ENCODE data around the gene PCDHGA1. TPM values are rescaled to one million over a fixed set of nuclear protein-coding genes. Genes with fewer than 3 reads are reported as not detected.
"Not testable (repeated sequence)": the region's sequence is repeated elsewhere in the genome, so short reads cannot be mapped to it uniquely, and the experiment has no call there.

PCDHGA1 gene
- total RNA-seq, 2 experiments from 2014 or later, result 0.04 to 0.06 TPM

DNA sequence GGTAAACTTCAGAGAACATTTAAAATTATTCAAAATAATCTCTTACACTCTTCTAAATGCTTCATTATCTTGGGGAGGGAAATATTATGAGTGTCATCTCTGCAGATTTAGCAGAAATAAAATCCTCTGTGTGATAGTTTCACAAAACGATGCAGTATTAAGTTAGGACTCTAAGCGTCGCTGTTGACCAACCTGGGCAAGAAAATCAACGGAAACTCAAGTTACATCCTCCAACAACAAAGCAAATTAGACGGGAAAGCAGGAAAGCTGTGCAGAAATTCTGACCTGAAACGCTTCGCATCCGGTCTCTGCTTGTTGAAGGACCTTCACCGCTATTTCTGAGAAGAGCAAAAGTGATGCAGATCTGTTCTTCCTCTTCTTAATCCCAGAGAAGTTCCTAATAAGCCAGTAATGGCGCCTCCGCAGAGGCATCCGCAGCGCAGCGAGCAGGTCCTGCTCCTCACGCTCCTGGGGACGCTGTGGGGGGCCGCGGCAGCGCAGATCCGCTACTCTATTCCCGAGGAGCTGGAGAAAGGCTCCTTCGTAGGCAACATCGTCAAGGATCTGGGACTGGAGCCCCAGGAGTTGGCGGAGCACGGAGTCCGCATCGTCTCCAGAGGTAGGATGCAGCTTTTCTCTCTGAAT is 43.5 kb downstream of the PCDHGA1 start, which contains the start of gene PCDHGA6:
Gene PCDHGA6, plus strand, starts transcription at position 219 of the 645 bp plus-strand sequence. Its CDS starts 193 bp downstream, at position 412.
- ChIA-PET POLR2A (no interaction called here), CTCF (interaction anchor here (0.6 kb wide), 1 partner anchor 387 kb away, joined by 3 read pairs; no protein-coding TSS in a partner anchor)

DNA sequence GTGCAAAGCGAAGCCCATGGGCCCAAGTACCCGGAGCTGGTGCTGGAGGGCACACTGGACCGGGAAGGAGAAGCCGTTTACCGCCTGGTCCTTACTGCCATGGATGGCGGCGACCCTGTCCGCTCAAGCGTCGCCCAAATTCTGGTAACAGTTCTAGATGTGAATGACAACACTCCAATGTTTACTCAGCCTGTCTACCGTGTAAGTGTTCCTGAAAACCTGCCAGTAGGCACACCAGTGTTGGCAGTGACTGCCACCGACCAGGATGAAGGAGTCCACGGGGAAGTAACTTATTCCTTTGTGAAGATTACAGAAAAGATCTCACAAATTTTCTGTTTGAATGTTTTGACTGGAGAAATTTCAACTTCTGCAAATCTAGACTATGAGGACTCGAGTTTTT is 44.3 kb downstream of the PCDHGA1 start:
- CTCF ChIA-PET, result interaction anchor here (0.6 to 1.1 kb wide), 2 partner anchors 12 to 387 kb away, joined by 3 to 4 read pairs; no protein-coding TSS in a partner anchor
- POLR2A ChIA-PET, result no interaction called here

DNA sequence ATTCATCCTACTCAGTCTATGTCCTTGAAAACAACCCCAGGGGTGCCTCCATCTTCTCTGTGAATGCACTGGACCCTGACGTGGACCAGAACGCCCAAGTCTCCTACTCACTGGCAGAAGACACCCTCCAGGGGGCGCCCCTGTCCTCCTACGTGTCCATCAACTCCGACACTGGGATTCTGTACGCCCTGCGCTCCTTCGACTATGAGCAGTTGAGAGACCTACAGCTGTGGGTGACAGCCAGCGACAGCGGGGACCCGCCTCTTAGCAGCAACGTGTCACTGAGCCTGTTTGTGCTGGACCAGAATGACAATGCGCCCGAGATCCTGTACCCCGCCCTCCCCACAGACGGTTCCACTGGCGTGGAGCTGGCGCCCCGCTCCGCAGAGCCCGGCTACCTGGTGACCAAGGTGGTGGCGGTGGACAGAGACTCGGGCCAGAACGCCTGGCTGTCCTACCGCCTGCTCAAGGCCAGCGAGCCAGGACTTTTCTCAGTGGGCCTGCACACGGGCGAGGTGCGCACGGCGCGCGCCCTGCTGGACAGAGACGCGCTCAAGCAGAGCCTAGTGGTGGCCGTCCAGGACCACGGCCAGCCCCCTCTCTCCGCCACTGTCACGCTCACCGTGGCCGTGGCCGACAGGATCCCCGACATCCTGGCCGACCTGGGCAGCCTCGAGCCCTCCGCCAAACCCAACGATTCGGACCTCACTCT is 45.3 kb downstream of the PCDHGA1 start:
- CTCF ChIA-PET, result interaction anchor here (1.1 kb wide), 1 partner anchor 11 kb away, joined by 4 read pairs; no protein-coding TSS in a partner anchor
- POLR2A ChIA-PET, result not testable (repeated sequence)

DNA sequence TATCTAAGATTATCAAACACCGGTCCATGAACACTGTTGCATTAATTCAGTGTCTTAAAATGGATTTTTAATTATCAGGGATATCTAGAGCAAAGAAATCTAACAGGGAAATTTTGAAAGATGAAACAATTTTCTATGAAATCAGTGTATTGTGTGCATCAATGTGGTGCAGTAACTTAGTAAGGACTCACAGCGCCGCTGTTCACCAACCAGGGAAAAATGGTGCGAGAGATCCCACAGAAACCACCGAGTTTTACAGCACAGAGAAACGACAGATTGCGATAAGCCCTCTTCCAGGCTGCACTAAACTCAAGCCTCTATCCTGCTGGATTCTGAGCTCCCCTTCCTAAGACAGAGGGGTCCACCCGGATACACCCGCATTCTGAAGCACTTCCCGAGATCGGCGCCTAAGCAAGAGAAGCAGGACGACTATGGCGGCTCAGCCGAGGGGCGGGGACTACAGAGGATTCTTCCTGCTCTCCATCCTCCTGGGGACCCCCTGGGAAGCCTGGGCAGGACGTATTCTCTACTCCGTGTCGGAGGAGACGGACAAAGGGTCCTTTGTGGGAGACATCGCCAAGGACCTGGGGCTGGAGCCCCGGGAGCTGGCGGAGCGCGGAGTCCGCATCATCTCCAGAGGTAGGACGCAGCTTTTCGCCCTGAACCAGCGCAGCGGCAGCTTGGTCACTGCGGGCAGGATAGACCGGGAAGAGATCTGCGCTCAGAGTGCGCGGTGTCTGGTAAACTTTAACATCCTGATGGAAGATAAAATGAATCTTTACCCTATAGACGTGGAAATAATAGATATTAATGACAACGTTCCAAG is 52.4 kb downstream of the PCDHGA1 start, which contains the start of gene PCDHGA7:
Gene PCDHGA7, plus strand, starts transcription at position 274 of the 826 bp plus-strand sequence. Its CDS starts 158 bp downstream, at position 432.
- CTCF ChIA-PET, result no interaction called here
- POLR2A ChIA-PET, result no interaction called here

DNA sequence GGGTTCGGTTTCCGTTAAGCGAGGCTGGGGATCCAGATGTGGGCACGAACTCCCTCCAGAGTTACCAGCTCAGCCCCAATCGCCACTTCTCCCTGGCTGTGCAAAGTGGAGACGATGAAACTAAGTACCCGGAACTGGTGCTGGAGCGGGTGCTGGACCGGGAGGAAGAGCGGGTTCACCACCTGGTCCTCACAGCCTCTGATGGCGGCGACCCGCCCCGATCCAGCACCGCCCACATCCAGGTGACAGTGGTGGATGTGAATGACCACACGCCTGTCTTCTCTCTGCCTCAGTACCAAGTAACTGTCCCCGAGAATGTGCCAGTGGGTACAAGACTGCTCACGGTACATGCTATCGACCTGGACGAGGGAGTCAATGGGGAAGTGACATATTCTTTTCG is 53.0 kb downstream of the PCDHGA1 start:
- ChIA-PET CTCF (no interaction called here), POLR2A (no interaction called here)

DNA sequence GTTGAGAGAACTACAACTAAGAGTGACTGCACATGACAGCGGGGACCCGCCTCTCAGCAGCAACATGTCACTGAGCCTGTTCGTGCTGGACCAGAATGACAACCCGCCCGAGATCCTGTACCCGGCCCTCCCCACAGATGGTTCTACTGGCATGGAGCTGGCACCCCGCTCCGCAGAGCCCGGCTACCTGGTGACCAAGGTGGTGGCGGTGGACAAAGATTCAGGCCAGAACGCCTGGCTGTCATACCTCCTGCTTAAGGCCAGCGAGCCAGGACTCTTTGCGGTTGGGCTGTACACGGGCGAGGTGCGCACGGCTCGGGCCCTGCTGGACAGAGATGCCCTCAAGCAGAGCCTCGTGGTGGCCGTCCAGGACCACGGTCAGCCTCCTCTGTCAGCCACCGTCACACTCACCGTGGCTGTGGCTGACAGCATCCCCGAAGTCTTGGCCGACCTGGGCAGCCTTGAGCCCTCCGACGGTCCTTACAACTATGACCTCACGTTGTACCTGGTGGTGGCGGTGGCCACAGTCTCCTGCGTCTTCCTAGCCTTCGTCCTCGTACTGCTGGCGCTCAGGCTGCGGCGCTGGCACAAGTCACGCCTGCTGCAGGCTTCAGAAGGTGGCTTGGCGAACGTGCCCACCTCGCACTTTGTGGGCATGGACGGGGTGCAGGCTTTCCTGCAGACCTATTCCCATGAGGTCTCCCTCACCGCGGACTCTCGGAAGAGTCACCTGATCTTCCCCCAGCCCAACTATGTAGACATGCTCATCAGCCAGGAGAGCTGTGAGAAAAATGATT is 54.4 kb downstream of the PCDHGA1 start:
- ChIA-PET CTCF (no interaction called here), POLR2A (no interaction called here)

DNA sequence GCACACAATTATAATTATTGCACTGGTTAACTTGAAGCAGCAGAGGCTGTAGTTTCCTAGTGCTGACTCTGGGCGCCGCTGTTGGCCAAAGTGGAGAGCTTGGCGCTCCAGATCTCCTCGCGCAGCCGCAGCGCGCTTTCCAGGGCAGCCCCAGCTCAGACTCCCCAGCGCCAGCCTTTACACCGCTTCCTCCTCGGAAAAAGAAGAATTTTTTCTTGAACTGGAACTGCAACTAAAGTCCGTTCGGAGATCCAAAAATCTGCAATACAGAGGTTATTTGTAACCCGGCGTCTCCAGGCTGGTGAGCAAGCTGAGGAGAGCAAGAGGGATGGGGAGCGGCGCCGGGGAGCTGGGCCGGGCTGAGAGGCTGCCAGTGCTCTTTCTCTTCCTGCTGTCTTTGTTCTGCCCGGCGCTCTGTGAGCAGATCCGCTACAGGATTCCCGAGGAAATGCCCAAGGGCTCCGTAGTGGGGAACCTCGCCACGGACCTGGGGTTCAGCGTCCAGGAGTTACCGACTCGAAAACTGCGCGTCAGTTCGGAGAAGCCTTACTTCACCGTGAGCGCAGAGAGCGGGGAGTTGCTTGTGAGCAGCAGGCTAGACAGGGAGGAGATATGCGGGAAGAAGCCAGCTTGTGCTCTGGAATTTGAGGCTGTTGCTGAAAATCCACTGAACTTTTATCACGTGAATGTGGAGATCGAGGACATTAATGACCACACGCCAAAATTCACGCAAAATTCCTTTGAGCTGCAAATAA is 57.4 kb downstream of the PCDHGA1 start, which contains the start of gene PCDHGB4:
Gene PCDHGB4, plus strand, starts transcription at position 142 of the 755 bp plus-strand sequence. Its CDS starts 187 bp downstream, at position 329.
- POLR2A ChIA-PET, result not testable (repeated sequence)

DNA sequence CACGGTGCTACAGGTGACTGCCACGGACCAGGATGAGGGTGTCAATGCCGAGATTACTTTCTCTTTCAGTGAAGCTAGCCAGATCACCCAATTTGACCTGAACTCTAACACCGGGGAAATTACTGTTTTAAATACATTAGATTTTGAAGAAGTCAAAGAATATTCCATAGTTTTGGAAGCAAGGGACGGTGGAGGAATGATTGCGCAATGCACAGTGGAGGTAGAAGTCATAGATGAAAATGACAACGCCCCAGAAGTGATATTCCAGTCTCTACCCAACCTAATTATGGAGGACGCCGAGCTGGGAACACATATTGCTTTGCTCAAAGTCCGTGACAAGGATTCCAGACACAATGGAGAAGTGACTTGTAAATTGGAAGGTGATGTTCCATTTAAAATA is 58.3 kb downstream of the PCDHGA1 start:
- ChIA-PET CTCF (no interaction called here), POLR2A (no interaction called here)

More for the DNA sequence above, 57.4 kb downstream of the PCDHGA1 start, which contains the start of gene PCDHGB4:
- CTCF ChIA-PET, result interaction anchor here (1.0 kb wide), 1 partner anchor 43 kb away, joined by 4 read pairs; the partner anchor contains the start of gene PCDHGA12

DNA sequence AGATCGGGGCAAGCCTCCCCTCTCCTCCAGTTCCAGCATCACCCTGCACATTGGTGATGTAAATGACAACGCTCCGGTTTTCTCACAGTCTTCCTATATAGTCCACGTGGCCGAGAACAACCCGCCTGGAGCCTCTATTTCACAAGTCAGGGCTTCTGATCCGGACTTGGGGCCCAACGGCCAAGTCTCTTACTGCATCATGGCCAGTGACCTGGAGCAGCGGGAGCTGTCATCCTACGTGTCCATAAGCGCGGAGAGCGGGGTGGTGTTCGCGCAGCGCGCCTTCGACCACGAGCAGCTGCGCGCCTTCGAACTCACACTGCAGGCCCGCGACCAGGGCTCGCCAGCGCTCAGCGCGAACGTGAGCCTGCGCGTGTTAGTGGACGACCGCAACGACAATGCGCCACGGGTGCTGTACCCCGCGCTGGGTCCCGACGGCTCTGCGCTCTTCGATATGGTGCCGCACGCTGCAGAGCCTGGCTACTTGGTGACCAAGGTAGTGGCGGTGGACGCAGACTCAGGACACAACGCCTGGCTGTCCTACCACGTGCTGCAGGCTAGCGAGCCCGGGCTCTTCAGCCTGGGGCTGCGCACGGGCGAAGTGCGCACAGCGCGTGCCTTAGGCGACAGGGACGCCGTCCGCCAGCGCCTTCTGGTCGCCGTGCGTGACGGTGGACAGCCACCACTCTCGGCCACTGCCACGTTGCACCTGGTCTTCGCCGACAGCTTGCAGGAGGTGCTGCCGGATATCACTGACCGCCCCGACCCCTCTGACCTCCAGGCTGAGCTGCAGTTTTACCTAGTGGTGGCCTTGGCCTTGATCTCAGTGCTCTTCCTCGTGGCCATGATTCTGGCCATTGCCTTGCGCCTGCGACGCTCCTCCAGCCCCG is 59.1 kb downstream of the PCDHGA1 start:
- ChIA-PET POLR2A (no interaction called here), CTCF (interaction anchor here (1.1 kb wide), 1 partner anchor 132 kb away, joined by 3 read pairs; no protein-coding TSS in a partner anchor)

DNA sequence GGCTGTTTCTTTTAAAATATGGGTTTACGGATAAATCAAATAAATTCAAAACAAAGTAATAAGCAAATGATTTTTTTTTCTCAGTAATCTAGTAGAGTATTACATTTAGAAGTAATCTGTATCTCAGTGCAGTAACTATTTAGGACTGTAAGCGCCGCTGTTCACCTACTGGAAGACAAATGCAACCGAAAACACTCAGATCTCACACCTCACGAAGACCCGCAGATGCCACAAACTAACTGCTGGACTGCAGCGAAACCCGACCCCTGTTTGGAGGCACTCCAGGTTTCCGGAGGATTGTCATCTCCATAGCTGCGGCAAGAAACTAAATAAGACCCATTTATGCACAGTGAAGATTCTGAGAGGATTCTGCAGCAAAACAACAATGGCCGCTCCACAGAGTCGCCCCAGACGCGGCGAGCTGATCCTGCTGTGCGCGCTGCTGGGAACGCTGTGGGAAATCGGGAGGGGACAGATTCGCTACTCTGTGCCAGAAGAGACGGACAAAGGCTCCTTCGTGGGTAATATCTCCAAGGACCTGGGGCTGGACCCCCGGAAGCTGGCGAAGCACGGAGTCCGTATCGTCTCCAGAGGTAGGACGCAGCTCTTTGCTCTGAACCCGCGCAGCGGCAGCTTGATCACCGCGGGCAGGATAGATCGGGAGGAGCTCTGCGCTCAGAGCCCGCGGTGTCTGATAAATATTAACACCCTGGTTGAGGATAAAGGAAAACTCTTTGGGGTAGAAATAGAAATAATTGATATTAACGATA is 62.3 kb downstream of the PCDHGA1 start, which contains the start of gene PCDHGA8:
Gene PCDHGA8, plus strand, starts transcription at position 205 of the 770 bp plus-strand sequence. Its CDS starts 181 bp downstream, at position 386.
- POLR2A ChIA-PET, result no interaction called here
- CTCF ChIA-PET, result no interaction called here

DNA sequence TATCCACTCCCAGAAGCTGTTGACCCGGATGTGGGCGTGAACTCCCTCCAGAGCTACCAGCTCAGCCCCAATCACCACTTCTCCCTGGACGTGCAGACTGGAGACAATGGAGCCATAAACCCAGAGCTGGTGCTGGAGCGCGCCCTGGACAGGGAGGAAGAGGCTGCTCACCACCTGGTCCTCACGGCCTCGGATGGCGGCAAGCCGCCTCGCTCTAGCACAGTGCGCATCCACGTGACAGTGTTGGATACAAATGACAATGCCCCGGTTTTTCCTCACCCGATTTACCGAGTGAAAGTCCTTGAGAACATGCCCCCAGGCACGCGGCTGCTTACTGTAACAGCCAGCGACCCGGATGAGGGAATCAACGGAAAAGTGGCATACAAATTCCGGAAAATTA is 63.0 kb downstream of the PCDHGA1 start:
- POLR2A ChIA-PET, result no interaction called here
- CTCF ChIA-PET, result no interaction called here

DNA sequence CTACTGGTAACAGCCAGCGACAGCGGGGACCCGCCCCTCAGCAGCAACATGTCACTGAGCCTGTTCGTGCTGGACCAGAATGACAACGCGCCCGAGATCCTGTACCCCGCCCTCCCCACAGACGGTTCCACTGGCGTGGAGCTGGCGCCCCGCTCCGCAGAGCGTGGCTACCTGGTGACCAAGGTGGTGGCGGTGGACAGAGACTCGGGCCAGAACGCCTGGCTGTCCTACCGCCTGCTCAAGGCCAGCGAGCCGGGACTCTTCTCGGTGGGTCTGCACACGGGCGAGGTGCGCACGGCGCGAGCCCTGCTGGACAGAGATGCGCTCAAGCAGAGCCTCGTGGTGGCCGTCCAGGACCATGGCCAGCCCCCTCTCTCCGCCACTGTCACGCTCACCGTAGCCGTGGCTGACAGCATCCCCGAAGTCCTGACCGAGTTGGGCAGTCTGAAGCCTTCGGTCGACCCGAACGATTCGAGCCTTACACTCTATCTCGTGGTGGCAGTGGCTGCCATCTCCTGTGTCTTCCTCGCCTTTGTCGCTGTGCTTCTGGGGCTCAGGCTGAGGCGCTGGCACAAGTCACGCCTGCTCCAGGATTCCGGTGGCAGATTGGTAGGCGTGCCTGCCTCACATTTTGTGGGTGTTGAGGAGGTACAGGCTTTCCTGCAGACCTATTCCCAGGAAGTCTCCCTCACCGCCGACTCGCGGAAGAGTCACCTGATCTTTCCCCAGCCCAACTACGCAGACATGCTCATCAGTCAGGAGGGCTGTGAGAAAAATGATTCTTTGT is 64.3 kb downstream of the PCDHGA1 start:
- POLR2A ChIA-PET, CTCF ChIA-PET: not testable (repeated sequence)

DNA sequence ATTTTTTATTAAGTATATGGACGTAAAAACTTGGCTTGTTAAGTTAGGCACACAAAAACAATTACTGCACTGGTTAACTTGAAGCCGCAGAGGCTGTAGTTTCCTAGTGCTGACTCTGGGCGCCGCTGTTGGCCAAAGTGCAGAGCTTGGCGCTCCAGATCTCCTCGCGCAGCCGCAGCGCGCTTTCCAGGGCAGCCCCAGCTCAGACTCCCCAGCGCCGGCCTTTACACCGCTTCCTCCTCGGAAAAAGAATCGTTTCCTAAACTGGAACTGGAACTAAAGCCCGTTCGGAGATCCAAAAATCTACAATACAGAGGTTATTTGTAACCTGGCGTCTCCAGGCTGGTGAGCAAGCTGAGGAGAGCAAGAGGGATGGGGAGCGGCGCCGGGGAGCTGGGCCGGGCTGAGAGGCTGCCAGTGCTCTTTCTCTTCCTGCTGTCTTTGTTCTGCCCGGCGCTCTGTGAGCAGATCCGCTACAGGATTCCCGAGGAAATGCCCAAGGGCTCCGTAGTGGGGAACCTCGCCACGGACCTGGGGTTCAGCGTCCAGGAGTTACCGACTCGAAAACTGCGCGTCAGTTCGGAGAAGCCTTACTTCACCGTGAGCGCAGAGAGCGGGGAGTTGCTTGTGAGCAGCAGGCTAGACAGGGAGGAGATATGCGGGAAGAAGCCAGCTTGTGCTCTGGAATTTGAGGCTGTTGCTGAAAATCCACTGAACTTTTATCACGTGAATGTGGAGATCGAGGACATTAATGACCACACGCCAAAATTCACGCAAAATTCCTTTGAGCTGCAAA is 67.6 kb downstream of the PCDHGA1 start, which contains the start of gene PCDHGB5:
Gene PCDHGB5, plus strand, starts transcription at position 192 of the 796 bp plus-strand sequence. Its CDS starts 181 bp downstream, at position 373.
- POLR2A ChIA-PET, result not testable (repeated sequence)
- CTCF ChIA-PET, result interaction anchor here (0.6 to 1.3 kb wide), 3 partner anchors 37 to 126 kb away, joined by 3 to 4 read pairs (median 3); no protein-coding TSS in a partner anchor

DNA sequence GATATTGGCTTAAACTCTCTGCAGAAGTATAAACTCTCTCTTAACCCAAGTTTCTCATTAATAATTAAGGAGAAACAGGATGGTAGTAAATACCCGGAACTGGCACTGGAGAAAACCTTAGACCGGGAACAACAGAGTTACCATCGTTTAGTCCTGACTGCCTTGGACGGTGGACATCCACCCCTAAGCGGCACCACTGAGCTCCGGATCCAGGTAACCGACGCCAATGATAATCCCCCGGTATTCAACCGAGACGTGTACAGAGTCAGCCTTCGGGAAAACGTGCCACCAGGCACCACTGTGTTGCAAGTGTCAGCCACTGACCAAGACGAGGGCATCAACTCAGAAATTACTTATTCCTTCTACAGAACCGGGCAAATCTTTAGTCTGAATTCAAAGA is 68.3 kb downstream of the PCDHGA1 start:
- ChIA-PET CTCF (no interaction called here), POLR2A (no interaction called here)
